HepG2 (cell line): ENCODE results near the gene NLRP5.

Experiments
- CTCF ChIP-seq: sonication (generic); formaldehyde crosslinking; IDR thresholded peaks from 2 replicates; pipeline ENCODE4 v1.5.0; 2020; ENCODE audit warnings: mild to moderate bottlenecking, missing genetic modification reagents, moderate library complexity
- HCFC1 ChIP-seq: fragments of 150-350 bp; IDR thresholded peaks from 2 replicates; pipeline ENCODE4 v1.6.1; 2014; ENCODE audit warnings: low read depth, low read length
- JUNB ChIP-seq: sonication (generic); formaldehyde crosslinking; IDR thresholded peaks from 2 replicates; pipeline ENCODE4 v1.8.0; 2022; ENCODE audit warnings: missing genetic modification reagents, mild to moderate bottlenecking, borderline replicate concordance
- JUND ChIP-seq: sonication (generic); formaldehyde crosslinking; IDR thresholded peaks from 2 replicates; pipeline ENCODE4 v1.8.0; 2022; ENCODE audit warnings: mild to moderate bottlenecking, missing genetic modification reagents
- NFATC3 ChIP-seq: sonication (generic); formaldehyde crosslinking; IDR thresholded peaks from 2 replicates; pipeline ENCODE4 v1.5.1; 2020; ENCODE audit warnings: mild to moderate bottlenecking, missing genetic modification reagents
- NFRKB ChIP-seq: fragments of 450-650 bp; IDR thresholded peaks from 2 replicates; pipeline ENCODE4 v1.6.1; 2017
- SALL2 ChIP-seq: sonication (generic); formaldehyde crosslinking; IDR thresholded peaks from 2 replicates; pipeline ENCODE4 v1.8.1; 2023; ENCODE audit warnings: mild to moderate bottlenecking, missing genetic modification reagents, inconsistent platforms
- SIX4 ChIP-seq: sonication (generic); formaldehyde crosslinking; IDR thresholded peaks from 2 replicates; pipeline ENCODE4 v1.4.0; 2020; ENCODE audit warnings: missing genetic modification reagents
- SP1 ChIP-seq, 2 experiments: fragments of 450-650 bp in 1 of 2; sonication (generic) in 1 of 2; formaldehyde crosslinking in 1 of 2; IDR thresholded peaks; 2 replicates each; pipeline versions ENCODE4 v1.4.0 to v1.6.1; 2016 to 2020; ENCODE audit warnings: missing genetic modification reagents in 1 of 2
- ZBTB43 ChIP-seq: sonication (generic); formaldehyde crosslinking; conservative IDR thresholded peaks from 2 replicates; pipeline ENCODE4 v1.4.0; 2020; ENCODE audit warnings: missing genetic modification reagents
- ZNF274 ChIP-seq: sonication (generic); formaldehyde crosslinking; IDR thresholded peaks from 2 replicates; pipeline ENCODE4 v1.5.1; 2020; ENCODE audit warnings: mild to moderate bottlenecking, missing genetic modification reagents
- ZNF317 ChIP-seq: sonication (generic); formaldehyde crosslinking; IDR thresholded peaks from 2 replicates; pipeline ENCODE4 v1.5.0; 2020; ENCODE audit warnings: mild to moderate bottlenecking, missing genetic modification reagents
- ZNF780A ChIP-seq: sonication (generic); formaldehyde crosslinking; IDR thresholded peaks from 2 replicates; pipeline ENCODE4 v1.8.0; 2022; ENCODE audit warnings: mild to moderate bottlenecking, missing genetic modification reagents, moderate library complexity

- TF ChIP-seq JUND (no peak), CTCF (CRISPR knock-in tag) (no peak), ZNF317 (CRISPR knock-in tag) (no peak), JUNB (CRISPR knock-in tag) (no peak), ZNF780A (CRISPR knock-in tag) (no peak), NFRKB (no peak), HCFC1 (no peak), NFATC3 (no peak), ZBTB43 (CRISPR knock-in tag) (no peak), SIX4 (CRISPR knock-in tag) (no peak), ZNF274 (no peak), SALL2 (CRISPR knock-in tag) (no peak), SP1 (IDR thresholded peaks at IDR 0.05) (no peak), SP1 (CRISPR knock-in tag; IDR thresholded peaks at IDR 0.05) (no peak)
These were observed 114.5 kb downstream of the NLRP5 start for GRCh38 chr19:56101095-56101494.
